RWPE1 (cell line): ENCODE measurements around the gene CTDSP1.

Source experiments
- CTCF ChIA-PET: fragments of 350-600 bp; sonication (Branson Sonifier 250); formaldehyde crosslinking; extraction: SDS; loops from one replicate; lab custom pipeline; 2021; lab: Yijun Ruan, JAX
- POLR2A ChIA-PET: fragments of 400-600 bp; formaldehyde crosslinking; extraction: SDS; loops from one replicate; lab custom pipeline; 2020; ENCODE audit warnings: antibody characterized with exemption; ENCODE audit not compliant: low non-redundant PET; lab: Yijun Ruan, JAX
- DNase-seq: peaks from one replicate; pipeline ENCODE4 v3.0.0; 2012; ENCODE audit warnings: low spot score
- H3K27ac ChIP-seq: fragments of 450-650 bp; 2 replicates; pipeline ENCODE4 v1.5.1; 2017
- TF ChIP-seq, protein P1 (sequence below): fragments of 450-650 bp; conservative IDR thresholded peaks from 2 replicates; pipeline ENCODE4 v1.5.1; 2017; ENCODE audit warnings: low read depth, mild to moderate bottlenecking

The CTDSP1 gene

GRCh38 chr2:218427741-218428140, 28.1 kb downstream of the CTDSP1 start:
- H3K27ac ChIP-seq, result no peak overlapping the region
- ChIA-PET CTCF (no interaction called here), POLR2A (no interaction called here)
- no peak for DNase-seq
- TF ChIP-seq, protein P1, sequence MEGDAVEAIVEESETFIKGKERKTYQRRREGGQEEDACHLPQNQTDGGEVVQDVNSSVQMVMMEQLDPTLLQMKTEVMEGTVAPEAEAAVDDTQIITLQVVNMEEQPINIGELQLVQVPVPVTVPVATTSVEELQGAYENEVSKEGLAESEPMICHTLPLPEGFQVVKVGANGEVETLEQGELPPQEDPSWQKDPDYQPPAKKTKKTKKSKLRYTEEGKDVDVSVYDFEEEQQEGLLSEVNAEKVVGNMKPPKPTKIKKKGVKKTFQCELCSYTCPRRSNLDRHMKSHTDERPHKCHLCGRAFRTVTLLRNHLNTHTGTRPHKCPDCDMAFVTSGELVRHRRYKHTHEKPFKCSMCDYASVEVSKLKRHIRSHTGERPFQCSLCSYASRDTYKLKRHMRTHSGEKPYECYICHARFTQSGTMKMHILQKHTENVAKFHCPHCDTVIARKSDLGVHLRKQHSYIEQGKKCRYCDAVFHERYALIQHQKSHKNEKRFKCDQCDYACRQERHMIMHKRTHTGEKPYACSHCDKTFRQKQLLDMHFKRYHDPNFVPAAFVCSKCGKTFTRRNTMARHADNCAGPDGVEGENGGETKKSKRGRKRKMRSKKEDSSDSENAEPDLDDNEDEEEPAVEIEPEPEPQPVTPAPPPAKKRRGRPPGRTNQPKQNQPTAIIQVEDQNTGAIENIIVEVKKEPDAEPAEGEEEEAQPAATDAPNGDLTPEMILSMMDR, result no peak

DNA sequence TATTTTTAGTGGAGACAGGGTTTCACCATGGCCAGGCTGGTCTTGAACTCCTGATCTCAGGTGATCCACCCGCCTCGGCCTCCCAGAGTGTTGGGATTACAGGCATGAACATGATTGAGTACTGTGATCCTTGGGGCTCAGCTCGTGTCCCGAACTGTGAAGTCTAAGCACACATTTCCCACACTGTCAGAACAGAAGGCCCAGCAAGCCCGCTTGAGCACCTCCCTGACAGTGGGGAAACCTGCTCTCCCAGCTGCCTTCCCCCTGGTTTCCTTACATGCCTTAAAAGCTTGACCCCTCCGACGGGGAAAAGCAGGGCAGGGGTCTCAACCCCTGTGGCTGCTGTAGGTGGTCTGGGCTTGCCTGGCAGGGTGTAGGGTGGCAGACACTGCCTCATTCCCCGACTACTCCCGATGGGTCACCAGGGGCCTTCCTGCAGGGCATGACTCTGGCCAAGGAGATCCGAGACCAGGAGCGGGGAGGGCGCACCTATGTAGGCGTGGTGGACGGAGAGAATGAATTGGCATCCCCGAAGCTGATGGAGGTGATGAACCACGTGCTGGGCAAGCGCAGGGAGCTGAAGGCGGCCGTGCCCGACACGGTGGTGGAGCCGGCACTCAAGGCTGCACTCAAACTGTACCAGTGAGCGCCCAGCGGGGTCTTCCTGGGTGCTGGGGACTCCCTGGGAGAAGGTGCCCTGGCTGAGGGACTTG, 29.3 kb downstream of the CTDSP1 start:
- ChIA-PET CTCF (interaction anchor here (1.1 kb wide), 1 partner anchor 51 kb away, joined by 3 read pairs; no protein-coding TSS in a partner anchor), POLR2A (interaction anchor here (0.7 kb wide), 1 partner anchor 159 kb away, joined by 14 read pairs; the partner anchor contains the start of genes AAMP and PNKD)
- TF ChIP-seq, protein P1, result no peak
- no peak for DNase-seq
- H3K27ac ChIP-seq, result no peak overlapping the region

DNA sequence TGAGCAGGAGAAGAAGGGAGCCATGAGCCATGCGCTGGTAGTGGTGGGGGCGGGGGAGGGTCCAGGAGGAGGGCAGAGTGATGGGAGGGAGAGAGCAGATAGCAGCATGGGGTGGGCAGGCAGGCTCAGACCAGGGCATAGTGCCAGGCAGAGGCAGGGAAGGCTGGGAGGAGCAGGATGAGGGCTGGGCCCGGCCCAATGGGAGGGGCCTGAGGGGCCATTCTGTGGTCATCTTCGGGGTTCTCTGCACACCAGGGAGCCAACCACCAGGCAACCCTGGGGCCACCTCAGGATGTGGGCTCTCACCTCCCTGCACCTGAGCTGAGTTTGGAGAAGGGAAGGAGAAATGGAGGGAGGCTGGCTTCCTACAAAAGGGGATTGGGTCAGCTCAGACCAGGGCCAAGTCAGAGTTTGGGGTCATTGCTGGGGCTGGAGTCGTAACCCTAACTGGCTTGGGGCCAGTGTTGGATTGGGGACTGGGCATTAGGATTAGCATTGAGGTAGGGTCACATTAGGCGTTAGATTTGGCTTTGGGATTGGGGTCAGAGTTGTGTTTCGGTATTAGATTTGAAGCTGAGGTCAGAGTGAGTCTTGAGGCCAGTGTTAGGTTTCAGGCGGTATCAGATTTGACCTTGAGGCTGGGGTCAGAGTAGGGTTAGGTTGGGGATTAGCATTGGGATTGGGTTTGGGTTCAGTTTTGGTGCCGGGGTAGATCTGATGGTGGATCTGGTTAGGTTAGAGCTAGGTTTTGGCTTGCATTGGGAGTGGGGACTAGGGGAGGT, 30.4 kb downstream of the CTDSP1 start:
- no peak for DNase-seq
- no peak overlapping the region for H3K27ac ChIP-seq
- TF ChIP-seq, protein P1, result no peak
- CTCF ChIA-PET, result no interaction called here
- POLR2A ChIA-PET, result interaction anchor here (0.7 kb wide), 1 partner anchor 160 kb away, joined by 14 read pairs; the partner anchor contains the start of genes AAMP and PNKD

- ChIA-PET CTCF (interaction anchor here (0.6 kb wide), 1 partner anchor 63 kb away, joined by 3 read pairs; no protein-coding TSS in a partner anchor), POLR2A (no interaction called here)
- no peak for DNase-seq
- no peak overlapping the region for H3K27ac ChIP-seq
- TF ChIP-seq, protein P1, result no peak
These were observed 31.1 kb downstream of the CTDSP1 start for GRCh38 chr2:218430721-218431120.

DNA sequence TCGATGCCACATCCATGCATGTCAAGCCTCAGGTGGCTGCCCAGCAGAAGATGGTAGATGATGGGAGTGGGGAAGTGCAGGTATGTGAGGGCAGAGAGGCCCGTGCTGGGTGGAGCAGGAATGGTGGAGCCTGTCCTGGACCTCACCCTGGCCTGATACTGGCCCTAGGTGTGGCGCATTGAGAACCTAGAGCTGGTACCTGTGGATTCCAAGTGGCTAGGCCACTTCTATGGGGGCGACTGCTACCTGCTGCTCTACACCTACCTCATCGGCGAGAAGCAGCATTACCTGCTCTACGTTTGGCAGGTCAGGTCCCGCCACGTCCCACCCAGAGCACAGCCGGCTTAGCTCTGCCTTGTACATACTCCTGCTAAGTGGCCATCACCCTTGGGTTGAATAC, 32.2 kb downstream of the CTDSP1 start:
- TF ChIP-seq, protein P1, result no peak
- no peak overlapping the region for H3K27ac ChIP-seq
- ChIA-PET POLR2A (no interaction called here), CTCF (no interaction called here)
- no peak for DNase-seq

DNA sequence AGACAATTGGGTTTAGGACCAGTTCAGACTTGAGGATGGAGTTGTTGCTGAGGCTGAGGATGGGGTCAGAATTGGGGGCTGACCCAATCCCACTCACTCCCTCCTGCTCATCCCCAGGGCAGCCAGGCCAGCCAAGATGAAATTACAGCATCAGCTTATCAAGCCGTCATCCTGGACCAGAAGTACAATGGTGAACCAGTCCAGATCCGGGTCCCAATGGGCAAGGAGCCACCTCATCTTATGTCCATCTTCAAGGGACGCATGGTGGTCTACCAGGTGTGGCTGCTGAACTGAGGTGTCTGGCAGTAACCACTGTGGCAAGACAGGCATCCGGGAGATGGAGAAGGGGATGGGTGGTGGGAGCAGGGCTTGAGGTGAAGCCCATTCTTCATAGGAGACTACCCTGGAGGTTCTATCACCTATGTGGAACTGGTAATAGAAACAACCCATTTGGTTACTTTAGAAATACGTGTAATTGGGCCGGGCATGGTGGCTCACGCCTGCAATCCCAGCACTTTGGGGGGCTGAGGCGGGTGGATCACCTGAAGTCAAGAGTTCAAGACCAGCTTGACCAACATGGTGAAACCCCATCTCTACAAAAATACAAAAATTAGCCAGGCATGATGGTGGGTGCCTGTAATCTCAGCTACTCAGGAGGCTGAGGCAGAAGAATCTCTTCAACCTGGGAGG, 33.2 kb downstream of the CTDSP1 start:
- H3K27ac ChIP-seq, result no peak overlapping the region
- DNase-seq, result no peak
- POLR2A ChIA-PET, result no interaction called here
- TF ChIP-seq, protein P1, result no peak
- CTCF ChIA-PET, result no interaction called here
